GM23338 (cell line): ENCODE data around the gene PNLIPRP3.

Experiments
- CREB1 ChIP-seq: fragments of 250-450 bp; sonication (Bioruptor Pico); IDR thresholded peaks from 2 replicates; pipeline ENCODE4 v1.5.0; 2020; ENCODE audit warnings: low read depth, mild to moderate bottlenecking, moderate library complexity
- EZH2phosphoT487 ChIP-seq: fragments of 200-600 bp; sonication (generic); IDR thresholded peaks from one replicate; pipeline ENCODE4 v1.8.1; 2018; ENCODE audit warnings: antibody characterized with exemption; ENCODE audit not compliant: unreplicated experiment
- ZNF331 ChIP-seq: fragments of 250-450 bp; sonication (Bioruptor Pico); IDR thresholded peaks from 2 replicates; pipeline ENCODE4 v1.5.0; 2020; ENCODE audit warnings: low read depth, mild to moderate bottlenecking, moderate library complexity
- TF ChIP-seq, protein P1 (sequence below), 2 experiments: fragments of 200-600 bp in 1 of 2; sonication (generic) in 1 of 2; conservative IDR thresholded peaks; 2 replicates each; pipeline versions ENCODE4 v1.5.1 to v1.6.1; 2016 to 2017; ENCODE audit warnings: antibody characterized with exemption in 2 of 2, low read depth in 2 of 2, mild to moderate bottlenecking in 2 of 2, moderate library complexity in 1 of 2
- TF ChIP-seq, protein P2 (sequence below): IDR thresholded peaks from one replicate; pipeline ENCODE4 v1.6.1; 2018; ENCODE audit warnings: antibody characterized with exemption; ENCODE audit not compliant: unreplicated experiment

DNA sequence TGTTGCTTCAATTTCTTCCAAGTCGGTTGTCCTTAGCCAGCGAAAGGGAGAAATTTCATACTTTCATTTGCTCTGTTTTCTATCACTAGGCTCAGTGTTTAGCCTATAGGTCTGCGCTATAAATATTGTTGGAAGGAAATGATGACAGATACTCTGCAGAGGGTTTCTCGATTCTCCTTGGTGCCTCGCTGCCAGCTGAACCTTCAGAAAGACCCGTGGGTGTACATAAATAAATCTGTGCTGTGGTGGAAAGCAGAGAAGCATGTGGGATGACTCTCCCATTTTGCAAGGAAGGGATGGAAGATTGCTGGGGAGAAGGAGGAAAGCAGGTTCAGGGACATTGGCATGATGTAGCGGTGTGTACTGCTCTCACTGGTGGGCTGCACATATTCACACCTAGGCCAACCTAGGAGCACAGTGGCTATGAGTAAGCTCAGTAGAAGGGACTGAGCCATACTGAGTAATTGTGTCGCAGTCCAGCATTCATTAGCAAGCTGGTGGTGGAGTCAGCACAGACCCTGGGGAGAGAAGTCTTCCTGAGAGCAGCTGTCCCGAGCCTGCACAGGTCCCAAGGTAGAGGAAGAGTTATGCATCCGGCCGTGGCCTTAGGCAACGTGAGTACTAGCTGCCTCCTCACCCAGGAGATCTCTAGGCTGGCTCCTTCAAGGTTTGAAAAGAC, 50.5 kb downstream of the PNLIPRP3 start:
- TF ChIP-seq, protein P1, sequence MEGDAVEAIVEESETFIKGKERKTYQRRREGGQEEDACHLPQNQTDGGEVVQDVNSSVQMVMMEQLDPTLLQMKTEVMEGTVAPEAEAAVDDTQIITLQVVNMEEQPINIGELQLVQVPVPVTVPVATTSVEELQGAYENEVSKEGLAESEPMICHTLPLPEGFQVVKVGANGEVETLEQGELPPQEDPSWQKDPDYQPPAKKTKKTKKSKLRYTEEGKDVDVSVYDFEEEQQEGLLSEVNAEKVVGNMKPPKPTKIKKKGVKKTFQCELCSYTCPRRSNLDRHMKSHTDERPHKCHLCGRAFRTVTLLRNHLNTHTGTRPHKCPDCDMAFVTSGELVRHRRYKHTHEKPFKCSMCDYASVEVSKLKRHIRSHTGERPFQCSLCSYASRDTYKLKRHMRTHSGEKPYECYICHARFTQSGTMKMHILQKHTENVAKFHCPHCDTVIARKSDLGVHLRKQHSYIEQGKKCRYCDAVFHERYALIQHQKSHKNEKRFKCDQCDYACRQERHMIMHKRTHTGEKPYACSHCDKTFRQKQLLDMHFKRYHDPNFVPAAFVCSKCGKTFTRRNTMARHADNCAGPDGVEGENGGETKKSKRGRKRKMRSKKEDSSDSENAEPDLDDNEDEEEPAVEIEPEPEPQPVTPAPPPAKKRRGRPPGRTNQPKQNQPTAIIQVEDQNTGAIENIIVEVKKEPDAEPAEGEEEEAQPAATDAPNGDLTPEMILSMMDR (conservative IDR thresholded peaks at IDR 0.05; ENCODE audit: low read depth in 2 of 2): no peak
- TF ChIP-seq, protein P2, sequence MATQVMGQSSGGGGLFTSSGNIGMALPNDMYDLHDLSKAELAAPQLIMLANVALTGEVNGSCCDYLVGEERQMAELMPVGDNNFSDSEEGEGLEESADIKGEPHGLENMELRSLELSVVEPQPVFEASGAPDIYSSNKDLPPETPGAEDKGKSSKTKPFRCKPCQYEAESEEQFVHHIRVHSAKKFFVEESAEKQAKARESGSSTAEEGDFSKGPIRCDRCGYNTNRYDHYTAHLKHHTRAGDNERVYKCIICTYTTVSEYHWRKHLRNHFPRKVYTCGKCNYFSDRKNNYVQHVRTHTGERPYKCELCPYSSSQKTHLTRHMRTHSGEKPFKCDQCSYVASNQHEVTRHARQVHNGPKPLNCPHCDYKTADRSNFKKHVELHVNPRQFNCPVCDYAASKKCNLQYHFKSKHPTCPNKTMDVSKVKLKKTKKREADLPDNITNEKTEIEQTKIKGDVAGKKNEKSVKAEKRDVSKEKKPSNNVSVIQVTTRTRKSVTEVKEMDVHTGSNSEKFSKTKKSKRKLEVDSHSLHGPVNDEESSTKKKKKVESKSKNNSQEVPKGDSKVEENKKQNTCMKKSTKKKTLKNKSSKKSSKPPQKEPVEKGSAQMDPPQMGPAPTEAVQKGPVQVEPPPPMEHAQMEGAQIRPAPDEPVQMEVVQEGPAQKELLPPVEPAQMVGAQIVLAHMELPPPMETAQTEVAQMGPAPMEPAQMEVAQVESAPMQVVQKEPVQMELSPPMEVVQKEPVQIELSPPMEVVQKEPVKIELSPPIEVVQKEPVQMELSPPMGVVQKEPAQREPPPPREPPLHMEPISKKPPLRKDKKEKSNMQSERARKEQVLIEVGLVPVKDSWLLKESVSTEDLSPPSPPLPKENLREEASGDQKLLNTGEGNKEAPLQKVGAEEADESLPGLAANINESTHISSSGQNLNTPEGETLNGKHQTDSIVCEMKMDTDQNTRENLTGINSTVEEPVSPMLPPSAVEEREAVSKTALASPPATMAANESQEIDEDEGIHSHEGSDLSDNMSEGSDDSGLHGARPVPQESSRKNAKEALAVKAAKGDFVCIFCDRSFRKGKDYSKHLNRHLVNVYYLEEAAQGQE: no peak
- TF ChIP-seq CREB1 (CRISPR knock-in tag) (no peak), ZNF331 (no peak), EZH2phosphoT487 (no peak)
